ENCODE measurements around the gene EBP. TPM values are rescaled to one million over a fixed set of nuclear protein-coding genes. Genes with fewer than 3 reads are reported as not detected.
"Not testable (repeated sequence)": the region's sequence is repeated elsewhere in the genome, so short reads cannot be mapped to it uniquely, and the experiment has no call there.

The EBP gene
- polyA plus RNA-seq, 1 donor (not counting 4 experiments of a cell fraction or from before 2014, with no cell fraction given): 194 TPM

GRCh38 chrX:48516987-48517386, 4.6 kb upstream of the EBP start:
- Histone ChIP-seq H4K20me1 (ENCODE audit: control insufficient read depth, extremely low read depth, insufficient read depth, low read length) (no peaks in the 10 kb centered on the region), H3K36me3 (ENCODE audit: control insufficient read depth in 2 of 2, extremely low read depth in 1 of 2, insufficient read depth in 2 of 2, low read length in 2 of 2) (peaks cover 4% of the 10 kb centered on the region in 2 experiments), H3K9me1 (ENCODE audit: control insufficient read depth, extremely low read depth, insufficient read depth, low read length) (no peaks in the 10 kb centered on the region), H3K4me2 (ENCODE audit: control insufficient read depth, extremely low read depth, insufficient read depth, low read depth, low read length) (no peak overlapping the region), H3K4me3 (ENCODE audit: control insufficient read depth in 2 of 3, extremely low read depth in 1 of 3, insufficient read depth in 2 of 3, low read depth in 1 of 3, low read length in 3 of 3) (no peak overlapping the region), H3K27ac (ENCODE audit: control insufficient read depth, insufficient read depth, low read length) (no peak overlapping the region), H2AFZ (ENCODE audit: control insufficient read depth, low read length) (no peak overlapping the region), H3K27me3 (ENCODE audit: control insufficient read depth, extremely low read depth, insufficient read depth, low read length) (no peaks in the 10 kb centered on the region), H3K79me2 (ENCODE audit: control insufficient read depth, insufficient read depth, low read length) (peaks cover 8% of the 10 kb centered on the region), H3K9me3 (ENCODE audit: control insufficient read depth, low read depth, low read length) (peaks cover 2% of the 10 kb centered on the region), H3K9ac (ENCODE audit: control insufficient read depth, extremely low read depth, insufficient read depth, low read length) (no peak overlapping the region), H3K4me1 (ENCODE audit: control insufficient read depth, extremely low read depth, insufficient read depth, low read length) (peaks cover 10% of the 10 kb centered on the region)
- FAIRE-seq (no peak), DNase-seq (ENCODE audit: low read depth, low spot score) (no peak)
- TF ChIP-seq CTCF (optimal IDR thresholded peaks at IDR 0.05 in 1 of 3, IDR thresholded peaks at IDR 0.05 in 1 of 3, conservative IDR thresholded peaks at IDR 0.05 in 1 of 3; ENCODE audit: extremely low read depth in 1 of 3, insufficient read depth in 2 of 3, low read length in 3 of 3) (no peak), EZH2 (IDR thresholded peaks at IDR 0.05; ENCODE audit: low read length) (no peak)
- dilution Hi-C loops (cut with MboI; ENCODE audit: extremely low pct_ligation_motif_present, low sequenced_read_pairs): no loop called here

- H3K27me3 ChIP-seq (ENCODE audit: control insufficient read depth, extremely low read depth, insufficient read depth, low read length); H2AFZ ChIP-seq (ENCODE audit: control insufficient read depth, low read length); H3K4me2 ChIP-seq (ENCODE audit: control insufficient read depth, extremely low read depth, insufficient read depth, low read depth, low read length); H3K9ac ChIP-seq (ENCODE audit: control insufficient read depth, extremely low read depth, insufficient read depth, low read length); H3K4me1 ChIP-seq (ENCODE audit: control insufficient read depth, extremely low read depth, insufficient read depth, low read length); H4K20me1 ChIP-seq (ENCODE audit: control insufficient read depth, extremely low read depth, insufficient read depth, low read length); H3K4me3 ChIP-seq (ENCODE audit: control insufficient read depth in 2 of 3, extremely low read depth in 1 of 3, insufficient read depth in 2 of 3, low read depth in 1 of 3, low read length in 3 of 3); H3K27ac ChIP-seq (ENCODE audit: control insufficient read depth, insufficient read depth, low read length); FAIRE-seq; DNase-seq (ENCODE audit: low read depth, low spot score); H3K9me1 ChIP-seq (ENCODE audit: control insufficient read depth, extremely low read depth, insufficient read depth, low read length); dilution Hi-C loops (cut with MboI; ENCODE audit: extremely low pct_ligation_motif_present, low sequenced_read_pairs); H3K9me3 ChIP-seq (ENCODE audit: control insufficient read depth, low read depth, low read length); H3K36me3 ChIP-seq (ENCODE audit: control insufficient read depth in 2 of 2, extremely low read depth in 1 of 2, insufficient read depth in 2 of 2, low read length in 2 of 2): not testable (repeated sequence)
- H3K79me2 ChIP-seq (ENCODE audit: control insufficient read depth, insufficient read depth, low read length): peaks cover 17% of the 10 kb centered on the region
Measured at GRCh38 chrX:48519481-48519880, 2.1 kb upstream of the EBP start.

- Histone ChIP-seq H3K9me1 (ENCODE audit: control insufficient read depth, extremely low read depth, insufficient read depth, low read length) (no peaks in the 10 kb centered on the region), H3K36me3 (ENCODE audit: control insufficient read depth in 2 of 2, extremely low read depth in 1 of 2, insufficient read depth in 2 of 2, low read length in 2 of 2) (peaks cover 5% of the 10 kb centered on the region in 2 experiments), H3K9me3 (ENCODE audit: control insufficient read depth, low read depth, low read length) (peaks cover 2% of the 10 kb centered on the region), H2AFZ (ENCODE audit: control insufficient read depth, low read length) (no peak overlapping the region), H3K9ac (ENCODE audit: control insufficient read depth, extremely low read depth, insufficient read depth, low read length) (no peak overlapping the region), H3K79me2 (ENCODE audit: control insufficient read depth, insufficient read depth, low read length) (peaks cover 23% of the 10 kb centered on the region), H3K4me3 (ENCODE audit: control insufficient read depth in 2 of 3, extremely low read depth in 1 of 3, insufficient read depth in 2 of 3, low read depth in 1 of 3, low read length in 3 of 3) (no peak overlapping the region), H3K4me1 (ENCODE audit: control insufficient read depth, extremely low read depth, insufficient read depth, low read length) (peaks cover 3% of the 10 kb centered on the region), H4K20me1 (ENCODE audit: control insufficient read depth, extremely low read depth, insufficient read depth, low read length) (no peaks in the 10 kb centered on the region), H3K27ac (ENCODE audit: control insufficient read depth, insufficient read depth, low read length) (no peak overlapping the region), H3K4me2 (ENCODE audit: control insufficient read depth, extremely low read depth, insufficient read depth, low read depth, low read length) (peak overlapping the region; percentile 10), H3K27me3 (ENCODE audit: control insufficient read depth, extremely low read depth, insufficient read depth, low read length) (no peaks in the 10 kb centered on the region)
- FAIRE-seq (no peak), DNase-seq (ENCODE audit: low read depth, low spot score) (no peak)
- TF ChIP-seq EZH2 (IDR thresholded peaks at IDR 0.05; ENCODE audit: low read length): no peak
- TF ChIP-seq CTCF (optimal IDR thresholded peaks at IDR 0.05 in 1 of 3, IDR thresholded peaks at IDR 0.05 in 1 of 3, conservative IDR thresholded peaks at IDR 0.05 in 1 of 3; ENCODE audit: extremely low read depth in 1 of 3, insufficient read depth in 2 of 3, low read length in 3 of 3): no peak
- dilution Hi-C loops (cut with MboI; ENCODE audit: extremely low pct_ligation_motif_present, low sequenced_read_pairs): no loop called here
Measured at GRCh38 chrX:48520455-48520854, 1.2 kb upstream of the EBP start.
